MM.1S (cell line): Measurements from ENCODE around the gene PES1.
"Not testable (repeated sequence)": the region's sequence is repeated elsewhere in the genome, so short reads cannot be mapped to it uniquely, and the experiment has no call there.

ENCODE experiments used
- DNase-seq: peaks from one replicate; pipeline ENCODE4 v3.0.0-alpha.2; 2015
- H2AFZ ChIP-seq: fragments of 300-600 bp; sonication (generic); 2 replicates; pipeline ENCODE4 v1.6.0; 2016; ENCODE audit warnings: antibody characterized with exemption, low read length
- H3F3A ChIP-seq: fragments of 300-600 bp; sonication (generic); 2 replicates; pipeline ENCODE4 v1.6.1; 2016; ENCODE audit warnings: mild to moderate bottlenecking, antibody characterized with exemption, low read length, moderate library complexity, mixed read lengths; ENCODE audit not compliant: insufficient read depth
- H3K27ac ChIP-seq: fragments of 300-600 bp; sonication (generic); 2 replicates; pipeline ENCODE4 v1.5.1; 2016; ENCODE audit warnings: mild to moderate bottlenecking, low read length
- H3K27me3 ChIP-seq: fragments of 300-600 bp; sonication (generic); replicated peaks from 2 replicates; pipeline ENCODE4 v1.6.0; 2016; ENCODE audit warnings: low read length; ENCODE audit not compliant: insufficient read depth
- H3K36me3 ChIP-seq: fragments of 300-600 bp; sonication (generic); replicated peaks from 2 replicates; pipeline ENCODE4 v1.6.1; 2016; ENCODE audit warnings: mild to moderate bottlenecking, low read length, mixed read lengths; ENCODE audit not compliant: insufficient read depth
- H3K4me1 ChIP-seq: fragments of 300-600 bp; sonication (generic); 2 replicates; pipeline ENCODE4 v1.6.1; 2016; ENCODE audit warnings: low read length, mixed read lengths
- H3K4me2 ChIP-seq: fragments of 300-600 bp; sonication (generic); 2 replicates; pipeline ENCODE4 v1.6.0; 2016; ENCODE audit warnings: low read depth, low read length
- H3K4me3 ChIP-seq: fragments of 300-600 bp; sonication (generic); 2 replicates; pipeline ENCODE4 v1.5.1; 2016; ENCODE audit warnings: low read length, mixed read lengths
- H3K79me2 ChIP-seq: fragments of 300-600 bp; sonication (generic); 2 replicates; pipeline ENCODE4 v1.6.1; 2016; ENCODE audit warnings: mixed run types, low read length, mixed read lengths
- H3K9ac ChIP-seq: fragments of 300-600 bp; sonication (generic); 2 replicates; pipeline ENCODE4 v1.6.1; 2016; ENCODE audit warnings: low read length, mixed read lengths
- H3K9me2 ChIP-seq: fragments of 300-600 bp; sonication (generic); replicated peaks from 2 replicates; pipeline ENCODE4 v1.6.1; 2016; ENCODE audit warnings: mild to moderate bottlenecking, low read length, mixed read lengths; ENCODE audit not compliant: insufficient read depth
- H3K9me3 ChIP-seq: fragments of 300-600 bp; sonication (generic); replicated peaks from 2 replicates; pipeline ENCODE4 v1.6.1; 2016; ENCODE audit warnings: mild to moderate bottlenecking, low read length, mixed read lengths; ENCODE audit not compliant: insufficient read depth
- H4K20me1 ChIP-seq: fragments of 300-600 bp; sonication (generic); 2 replicates; pipeline ENCODE4 v1.6.1; 2016; ENCODE audit warnings: mild to moderate bottlenecking, low read length, moderate library complexity, mixed read lengths; ENCODE audit not compliant: insufficient read depth
- CTCF ChIP-seq: fragments of 300-600 bp; sonication (generic); IDR thresholded peaks from 2 replicates; pipeline ENCODE4 v1.5.1; 2016; ENCODE audit warnings: antibody characterized with exemption, low read length, mixed read lengths
- EZH2 ChIP-seq: fragments of 300-600 bp; sonication (generic); optimal IDR thresholded peaks from 2 replicates; pipeline ENCODE3; 2017; ENCODE audit warnings: low read depth, mild to moderate bottlenecking, antibody characterized with exemption, low read length, mixed read lengths
- EZH2phosphoT487 ChIP-seq: fragments of 300-600 bp; sonication (generic); IDR thresholded peaks from 2 replicates; pipeline ENCODE4 v1.6.1; 2018; ENCODE audit warnings: antibody characterized with exemption, low read length

PES1 gene

GRCh38 chr22:30626413-30626812 is 34.7 kb upstream of the PES1 start:
- Histone ChIP-seq H3K4me3 (no peak overlapping the region), H3K4me1 (no peaks in the 10 kb centered on the region), H3K4me2 (no peak overlapping the region), H3F3A (no peaks in the 10 kb centered on the region), H4K20me1 (no peaks in the 10 kb centered on the region), H3K36me3 (no peaks in the 10 kb centered on the region), H3K9ac (no peak overlapping the region), H3K79me2 (no peaks in the 10 kb centered on the region), H2AFZ (no peak overlapping the region), H3K27ac (no peak overlapping the region), H3K27me3 (no peaks in the 10 kb centered on the region), H3K9me2 (no peaks in the 10 kb centered on the region), H3K9me3 (no peaks in the 10 kb centered on the region)
- TF ChIP-seq EZH2 (no peak), CTCF (no peak), EZH2phosphoT487 (no peak)
- no peak for DNase-seq

- DNase-seq, H3K79me2 ChIP-seq, H3K36me3 ChIP-seq: not testable (repeated sequence)
These were observed 28.2 kb upstream of the PES1 start for GRCh38 chr22:30619909-30620308.

GRCh38 chr22:30617819-30618218 is 26.1 kb upstream of the PES1 start:
- no peaks in the 10 kb centered on the region for H3K9me2 ChIP-seq
- no peaks in the 10 kb centered on the region for H3K27me3 ChIP-seq
- TF ChIP-seq EZH2phosphoT487: no peak
- TF ChIP-seq CTCF: no peak
- no peak for TF ChIP-seq EZH2
- H3K4me1 ChIP-seq: no peaks in the 10 kb centered on the region
- no peak overlapping the region for H3K27ac ChIP-seq
- H3K4me2 ChIP-seq: no peak overlapping the region
- DNase-seq: no peak
- no peaks in the 10 kb centered on the region for H3K9me3 ChIP-seq
- H4K20me1 ChIP-seq: no peaks in the 10 kb centered on the region
- H3K36me3 ChIP-seq: no peaks in the 10 kb centered on the region
- H3K9ac ChIP-seq: no peak overlapping the region
- no peaks in the 10 kb centered on the region for H3F3A ChIP-seq
- no peak overlapping the region for H2AFZ ChIP-seq
- no peaks in the 10 kb centered on the region for H3K79me2 ChIP-seq
- no peak overlapping the region for H3K4me3 ChIP-seq

More at GRCh38 chr22:30619909-30620308, 28.2 kb upstream of the PES1 start:
- not testable (repeated sequence) for H3K9ac ChIP-seq, H3K27ac ChIP-seq, H3K9me3 ChIP-seq, H3F3A ChIP-seq, H3K4me2 ChIP-seq, H3K4me1 ChIP-seq, H2AFZ ChIP-seq, H3K9me2 ChIP-seq, H4K20me1 ChIP-seq, H3K27me3 ChIP-seq, H3K4me3 ChIP-seq

GRCh38 chr22:30615543-30615954 is 23.8 kb upstream of the PES1 start:
- H3K79me2 ChIP-seq: 0 out of 2 replicates have a peak, but pooled peaks cover 1% of the 10 kb centered on the region
- H3K27me3 ChIP-seq: no peaks in the 10 kb centered on the region
- H4K20me1 ChIP-seq: no peaks in the 10 kb centered on the region
- H2AFZ ChIP-seq: no peak overlapping the region
- no peak overlapping the region for H3K4me2 ChIP-seq
- no peaks in the 10 kb centered on the region for H3F3A ChIP-seq
- no peaks in the 10 kb centered on the region for H3K36me3 ChIP-seq
- no peaks in the 10 kb centered on the region; the same call in 1 of the 2 replicates for H3K4me1 ChIP-seq
- H3K27ac ChIP-seq: no peak overlapping the region
- TF ChIP-seq EZH2 (no peak), CTCF (no peak), EZH2phosphoT487 (no peak)
- H3K4me3 ChIP-seq: no peak overlapping the region
- no peak for DNase-seq
- no peaks in the 10 kb centered on the region for H3K9me2 ChIP-seq
- H3K9me3 ChIP-seq: no peaks in the 10 kb centered on the region
- H3K9ac ChIP-seq: no peak overlapping the region
